GM21529 (cell line): ENCODE measurements around the gene LRMDA.

Experiments
- ATAC-seq: cut with Tn5 transposase; IDR thresholded peaks from one replicate; pipeline ENCODE4 v1.9.1; 2021; ENCODE audit not compliant: unreplicated experiment

Gene LRMDA

GRCh38 chr10:76206797-76207352 lies 775.5 kb downstream of the LRMDA start:
- ATAC-seq = no peak

DNA sequence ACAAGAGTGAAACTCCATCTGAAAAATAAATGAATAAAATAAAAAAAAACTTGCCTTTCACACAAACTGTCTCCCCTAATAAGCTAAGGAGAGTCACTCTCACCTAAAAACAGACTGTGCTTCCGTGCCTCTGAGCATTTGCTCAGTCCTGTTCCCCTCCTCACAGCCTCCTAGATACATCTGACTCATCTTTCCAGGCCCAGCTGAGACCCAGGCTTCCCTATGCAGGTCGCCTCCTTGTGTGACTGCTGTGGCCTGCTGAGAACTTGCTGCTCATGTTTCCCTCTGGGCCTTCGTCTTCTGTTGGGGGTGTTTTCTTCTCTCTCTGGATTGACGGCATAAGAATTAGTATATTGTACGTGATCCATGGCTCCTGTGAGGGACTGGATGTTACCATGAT lies 777.7 kb downstream of the LRMDA start:
- no peak for ATAC-seq

- no peak for ATAC-seq
Measured at GRCh38 chr10:76210211-76210610, 778.8 kb downstream of the LRMDA start.

- no peak for ATAC-seq
Measured at GRCh38 chr10:76211691-76212090, 780.3 kb downstream of the LRMDA start.

DNA sequence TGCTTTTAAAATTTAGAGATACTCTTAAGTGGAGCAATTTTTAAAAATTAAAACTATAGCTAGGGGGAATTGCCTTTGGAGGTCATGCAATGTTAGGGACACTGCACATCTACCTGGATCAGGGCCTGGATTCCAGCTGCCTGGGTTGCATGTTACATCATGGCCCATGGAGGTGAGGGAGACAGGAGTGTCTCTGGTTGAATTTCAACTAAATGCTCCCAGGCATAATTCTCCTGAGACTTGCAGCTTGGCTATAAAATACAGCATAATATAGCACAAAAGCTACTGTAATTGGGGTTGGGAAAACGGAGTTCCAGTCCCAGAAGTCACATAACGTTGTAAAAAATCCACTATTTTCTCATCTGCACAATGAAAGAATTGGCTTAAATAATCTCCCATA lies 782.5 kb downstream of the LRMDA start:
- ATAC-seq = no peak

DNA sequence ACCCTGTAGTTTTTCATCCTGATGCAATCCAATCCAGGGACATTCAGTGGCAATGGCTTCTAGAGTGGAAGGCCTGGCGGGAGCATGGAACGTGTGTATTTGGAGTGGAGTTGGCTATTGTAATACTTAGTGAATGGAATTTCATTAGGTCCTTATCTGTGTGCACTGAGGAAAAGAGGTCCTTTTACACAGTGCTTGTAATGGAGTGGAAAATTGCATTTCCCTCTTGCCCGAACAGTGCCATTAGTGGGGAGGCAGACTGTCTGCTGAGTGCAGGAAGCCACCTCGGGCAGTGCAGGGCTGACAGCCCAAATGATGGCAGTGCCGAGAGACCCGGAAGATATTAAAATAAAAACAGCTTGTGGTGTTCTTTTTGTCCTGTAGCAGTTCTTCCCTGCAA lies 786.6 kb downstream of the LRMDA start:
- no peak for ATAC-seq

- ATAC-seq = no peak
Measured at GRCh38 chr10:76229341-76229740, 797.9 kb downstream of the LRMDA start.

GRCh38 chr10:76230921-76231285 lies 799.5 kb downstream of the LRMDA start:
- no peak for ATAC-seq

DNA sequence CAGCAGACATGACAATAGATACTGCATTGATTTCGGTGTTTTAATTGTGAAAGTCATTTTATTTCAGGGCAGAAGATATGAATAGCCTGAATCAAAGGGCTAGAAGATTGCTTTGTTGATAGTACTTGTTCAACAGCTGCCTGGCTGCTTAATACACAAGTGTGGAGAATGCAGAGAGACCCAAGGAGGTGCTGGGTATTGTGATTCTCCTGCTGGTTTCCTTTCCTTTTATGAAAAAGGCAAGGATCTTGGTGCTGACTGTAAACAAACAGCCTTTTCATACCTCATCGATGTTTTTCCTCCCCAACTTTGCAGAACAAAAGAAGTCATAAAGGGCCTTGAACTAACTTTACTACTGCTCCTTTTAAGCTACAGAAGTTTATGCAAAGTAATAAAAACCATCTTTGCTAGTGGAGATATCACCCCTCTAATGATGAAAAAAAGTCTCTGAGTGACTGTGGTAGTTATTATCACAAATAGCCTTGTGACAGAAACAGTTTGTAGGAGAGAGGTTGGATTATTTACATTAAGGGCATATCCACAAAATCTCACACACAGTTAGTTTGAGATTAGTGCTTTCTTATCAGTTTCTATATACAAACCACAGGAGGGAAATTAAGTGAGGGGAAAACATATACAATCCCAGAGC lies 800.0 kb downstream of the LRMDA start:
- ATAC-seq = no peak

DNA sequence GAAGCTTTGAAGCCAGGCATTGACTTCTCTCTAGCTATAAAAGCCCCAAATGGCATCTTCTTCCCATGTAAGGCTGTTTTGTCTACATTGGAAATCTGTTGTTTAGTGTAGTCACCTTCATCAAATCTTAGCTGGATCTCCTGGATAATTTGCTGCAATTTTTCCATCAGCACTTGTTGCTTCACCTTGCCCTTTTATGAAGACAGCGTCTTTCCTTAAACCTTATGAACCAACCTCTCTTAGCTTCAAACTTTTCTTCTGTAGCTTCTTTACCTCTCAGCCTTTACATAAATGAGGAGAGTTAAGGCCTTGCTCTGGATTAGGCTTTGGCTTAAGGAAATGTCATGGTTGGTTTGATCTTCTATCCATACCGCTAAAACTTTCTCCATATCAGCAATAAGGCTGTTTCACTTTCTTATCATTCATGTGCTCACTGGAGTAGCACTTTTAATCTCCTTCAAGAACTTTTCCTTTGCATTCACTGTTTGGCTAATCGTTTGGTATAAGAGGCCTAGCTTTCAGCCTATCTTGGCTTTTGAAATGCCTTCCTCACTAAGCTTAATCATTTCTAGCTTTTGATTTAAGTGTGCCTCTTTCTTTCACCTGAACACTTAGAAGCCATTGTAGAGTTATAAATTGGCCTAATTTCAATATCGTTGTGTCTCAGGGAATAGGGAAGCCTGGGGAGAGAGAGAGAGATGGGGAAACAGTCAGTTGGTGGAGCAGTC lies 803.2 kb downstream of the LRMDA start:
- ATAC-seq = no peak

- ATAC-seq = no peak
Measured at GRCh38 chr10:76236356-76236755, 804.9 kb downstream of the LRMDA start.

DNA sequence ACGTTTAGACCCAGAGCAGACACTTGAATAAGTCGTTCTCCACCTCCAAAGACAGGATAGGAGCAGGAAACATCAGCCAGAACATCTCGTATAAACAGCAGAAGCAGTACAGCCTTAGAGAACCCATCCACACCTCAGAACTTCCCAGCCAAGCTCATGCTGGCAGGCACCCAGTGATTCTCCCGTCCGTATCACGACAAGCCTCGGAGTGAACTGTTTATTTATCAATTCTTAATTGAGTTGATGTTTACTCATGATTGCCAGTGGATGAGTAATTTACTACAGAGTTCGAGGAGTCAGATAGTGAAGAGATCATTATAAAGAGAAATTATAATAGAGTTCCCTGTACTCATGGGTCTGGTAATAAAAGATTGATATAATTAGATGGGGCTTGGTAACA lies 811.5 kb downstream of the LRMDA start:
- no peak for ATAC-seq

- ATAC-seq = no peak
Measured at GRCh38 chr10:76244061-76244686, 812.8 kb downstream of the LRMDA start.

- no peak for ATAC-seq
Measured at GRCh38 chr10:76245951-76246495, 814.6 kb downstream of the LRMDA start.

GRCh38 chr10:76248649-76249200 lies 817.3 kb downstream of the LRMDA start:
- ATAC-seq = no peak

GRCh38 chr10:76251841-76252671 lies 820.6 kb downstream of the LRMDA start:
- ATAC-seq = no peak

DNA sequence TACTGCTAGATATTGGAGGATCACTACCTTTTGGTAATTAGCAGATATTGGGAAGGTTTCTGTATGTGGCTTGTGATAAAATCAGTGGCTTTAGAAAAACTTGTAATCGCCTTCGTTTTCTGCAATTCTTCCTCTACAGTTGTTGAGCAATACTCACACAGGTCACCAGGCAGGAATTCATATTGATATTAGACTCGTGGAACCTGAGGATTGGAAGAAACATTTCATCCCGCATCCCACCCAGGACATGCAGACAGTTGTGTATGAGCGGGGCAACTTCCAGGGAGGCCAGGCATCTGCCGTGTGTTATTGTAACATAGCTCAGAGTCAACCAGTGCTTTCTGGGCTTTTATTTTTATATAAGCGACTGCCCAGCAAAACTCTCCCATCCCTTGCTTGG lies 821.3 kb downstream of the LRMDA start:
- no peak for ATAC-seq

DNA sequence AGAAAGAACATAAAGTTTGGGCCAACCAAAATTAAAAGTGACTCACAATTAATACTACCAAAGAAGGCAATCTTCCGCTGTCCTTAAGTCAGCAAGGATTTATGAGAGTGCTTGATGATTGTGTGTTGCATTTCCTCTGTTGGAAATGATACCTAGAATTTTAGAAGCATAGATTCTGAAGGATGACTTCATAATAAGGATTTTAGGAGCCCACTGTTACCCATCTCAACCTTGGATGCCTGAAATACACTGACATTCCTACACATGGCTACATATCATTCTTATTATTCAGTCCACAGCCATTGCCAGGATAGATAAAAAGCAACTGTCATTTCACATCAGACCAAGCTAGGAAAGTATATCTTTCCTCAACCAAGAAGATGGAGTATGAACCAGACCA lies 823.8 kb downstream of the LRMDA start:
- no peak for ATAC-seq

GRCh38 chr10:76257816-76258215 lies 826.4 kb downstream of the LRMDA start:
- ATAC-seq = no peak

DNA sequence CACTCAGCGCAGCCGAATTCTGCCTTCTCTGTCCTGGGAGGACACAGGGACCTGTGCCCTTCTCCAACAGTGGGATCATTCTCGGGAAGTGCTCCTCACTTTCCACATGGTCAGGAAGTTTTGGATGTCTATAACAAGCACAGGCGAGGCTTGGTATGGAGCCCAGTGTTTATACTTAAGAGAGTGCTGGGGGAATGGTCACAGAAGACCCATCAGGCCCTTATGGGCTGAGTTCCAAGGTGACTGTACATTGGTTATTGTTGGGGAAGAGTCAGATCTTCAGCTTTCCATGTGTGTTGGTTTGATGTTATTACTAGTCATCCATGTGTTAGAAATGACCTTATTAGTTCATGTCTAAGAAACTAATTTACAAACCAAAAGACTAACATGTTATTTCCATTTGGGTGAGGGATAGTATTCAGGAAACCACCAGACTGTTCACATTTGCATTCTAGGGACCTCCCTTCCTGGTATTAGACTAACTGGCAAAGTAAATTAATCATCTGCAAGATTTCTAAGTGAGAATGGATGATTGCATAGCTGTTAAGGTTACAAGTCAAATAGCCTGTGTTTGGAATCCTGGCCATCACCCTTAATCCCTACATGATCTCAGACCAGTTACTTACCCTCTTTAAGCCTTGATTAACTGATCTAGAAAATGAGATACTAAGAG lies 834.2 kb downstream of the LRMDA start:
- no peak for ATAC-seq
